GM18873 (cell line): ENCODE results near the gene NPAS3.

Experiments
- ATAC-seq: cut with Tn5 transposase; IDR thresholded peaks from one replicate; pipeline ENCODE4 v1.9.1; 2021; ENCODE audit warnings: mild to moderate bottlenecking, moderate library complexity, moderate number of reproducible peaks; ENCODE audit not compliant: unreplicated experiment, low FRiP score

Gene NPAS3

DNA sequence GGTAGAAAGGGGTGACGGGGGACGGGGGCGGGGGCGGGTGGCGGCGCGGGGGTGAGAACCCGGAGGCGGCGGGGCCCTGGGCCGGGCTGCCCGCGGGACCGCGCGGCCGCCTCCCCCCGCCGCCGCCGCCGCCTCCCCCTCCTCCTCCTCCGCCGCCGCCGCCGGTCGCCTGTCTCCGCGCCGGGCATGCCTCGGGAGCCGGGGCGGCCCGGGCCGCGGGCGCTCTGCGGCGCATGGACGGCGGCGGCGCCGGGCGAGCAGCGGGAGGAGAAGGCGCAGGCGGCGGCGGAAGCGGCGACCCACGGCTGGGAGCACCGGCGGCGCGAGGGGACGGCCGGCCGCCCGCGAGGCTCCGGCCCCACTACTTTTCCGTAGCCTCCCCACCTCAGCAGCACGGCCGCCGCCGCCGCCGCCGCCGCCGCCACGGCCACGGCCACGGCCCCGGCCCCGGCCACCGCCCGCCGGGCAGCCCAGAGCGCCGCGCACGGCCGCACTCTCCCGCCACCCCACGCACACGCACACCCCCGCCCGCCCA lies at the start of gene NPAS3:
TSS of gene NPAS3 (plus strand) at position 161 of the 535 bp plus-strand sequence.
- ATAC-seq, result no peak

DNA sequence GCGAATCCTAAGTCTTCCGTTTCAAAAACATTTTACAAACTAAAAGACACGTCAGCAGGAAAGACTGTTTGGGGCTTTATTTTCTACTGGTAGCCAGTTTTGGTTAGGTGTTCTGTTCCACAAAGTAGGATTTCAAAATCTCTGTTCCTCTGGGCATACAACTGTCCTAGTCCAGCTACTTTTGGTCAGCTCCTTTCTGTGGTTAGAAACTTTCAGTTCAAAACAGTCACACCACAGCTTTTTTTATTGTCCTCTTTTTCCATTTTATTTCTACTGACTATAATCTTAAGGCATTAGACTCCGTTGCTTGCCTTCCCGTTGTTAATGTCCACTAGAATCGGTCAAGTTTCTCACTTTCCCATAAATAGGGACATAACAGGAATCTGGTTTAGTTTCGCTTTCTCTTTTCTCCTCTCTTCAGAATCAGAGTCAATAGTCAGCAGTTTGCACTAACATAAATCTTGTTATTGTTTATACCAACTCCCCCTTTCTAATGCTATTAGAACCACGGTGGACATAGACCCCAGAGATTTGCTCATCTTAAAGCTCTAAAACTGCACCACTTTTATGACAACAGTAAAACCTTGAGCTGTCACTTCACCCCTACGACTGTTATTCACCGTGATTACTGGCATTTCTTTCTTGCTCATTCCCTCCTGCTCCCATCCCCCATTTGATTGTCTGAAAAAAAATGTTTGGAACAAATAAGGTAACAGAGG lies 41.5 kb upstream of the NPAS3 start:
- ATAC-seq, result no peak

DNA sequence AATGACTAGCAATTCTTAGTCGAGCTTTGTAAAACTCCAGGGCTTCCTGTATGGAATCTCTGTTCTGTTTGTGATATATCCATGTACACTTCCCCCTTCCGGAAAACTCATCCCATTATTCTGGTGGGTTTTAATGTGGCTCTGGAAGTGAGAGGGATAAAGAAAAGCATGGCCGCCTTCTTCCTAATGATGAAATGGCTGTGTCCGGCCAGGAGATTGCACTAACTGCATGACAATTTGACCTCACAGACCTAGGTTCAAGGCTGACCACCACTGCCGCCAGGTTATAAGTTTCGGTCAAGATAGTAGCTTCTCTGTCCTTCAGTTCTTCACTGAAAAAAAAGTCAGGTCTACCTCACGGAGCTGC lies 41.0 kb upstream of the NPAS3 start:
- no peak for ATAC-seq

DNA sequence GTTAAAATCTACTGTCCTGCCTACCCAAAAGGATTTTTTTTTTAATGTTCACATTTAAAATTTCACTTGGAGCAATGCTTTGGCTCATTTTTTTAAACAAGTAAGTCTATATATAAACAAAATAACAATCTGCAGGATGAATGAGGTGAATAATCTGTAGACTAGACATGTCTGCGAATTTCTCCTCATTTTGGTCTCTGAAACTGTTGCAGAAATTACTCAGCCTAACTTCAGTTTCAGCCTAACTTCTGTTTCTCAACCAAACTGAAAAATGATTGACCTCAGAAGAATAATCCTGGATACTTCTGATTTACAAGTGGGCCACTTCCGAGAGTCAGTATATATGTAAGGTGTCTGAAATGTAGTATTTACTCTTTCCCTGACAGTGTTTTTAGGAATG lies 39.8 kb upstream of the NPAS3 start:
- ATAC-seq, result no peak

DNA sequence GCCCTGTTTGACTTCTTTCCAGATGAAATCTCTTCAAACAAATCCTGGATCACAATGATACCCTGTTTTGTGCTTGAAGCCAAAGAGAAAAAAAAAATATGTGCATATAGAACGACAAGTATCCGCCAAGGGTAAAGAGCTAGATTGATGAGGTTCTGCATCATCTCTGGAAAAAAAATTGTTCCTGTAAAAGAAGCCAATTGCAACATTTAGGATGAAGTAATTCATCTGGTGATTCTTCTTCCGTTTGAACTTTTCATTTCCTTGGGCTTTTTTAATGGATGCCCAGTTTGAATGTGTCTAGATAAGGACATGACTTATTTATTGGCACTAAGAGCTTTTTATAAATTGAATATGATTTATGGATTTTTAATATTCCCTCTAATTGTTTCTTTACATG lies 38.1 kb upstream of the NPAS3 start:
- ATAC-seq, result no peak

DNA sequence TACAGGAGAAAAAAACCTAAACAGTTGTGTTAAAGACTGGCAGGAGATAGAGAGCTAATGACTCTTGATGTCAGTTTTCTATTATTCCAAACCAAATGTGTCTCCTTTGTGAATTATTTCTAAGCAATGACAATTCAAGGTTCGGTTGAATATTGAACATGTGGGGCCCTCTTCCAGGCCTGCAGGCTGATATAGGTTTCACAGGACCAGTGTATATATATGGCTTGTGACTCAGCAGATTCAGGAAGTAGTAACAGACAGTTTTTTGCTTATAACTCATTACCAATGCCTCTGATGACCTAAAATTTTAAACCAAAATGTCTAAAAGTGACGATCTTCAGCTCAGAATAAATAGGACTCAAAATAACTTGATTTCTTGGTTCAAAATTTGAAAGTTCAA lies 33.7 kb upstream of the NPAS3 start:
- ATAC-seq, result no peak

DNA sequence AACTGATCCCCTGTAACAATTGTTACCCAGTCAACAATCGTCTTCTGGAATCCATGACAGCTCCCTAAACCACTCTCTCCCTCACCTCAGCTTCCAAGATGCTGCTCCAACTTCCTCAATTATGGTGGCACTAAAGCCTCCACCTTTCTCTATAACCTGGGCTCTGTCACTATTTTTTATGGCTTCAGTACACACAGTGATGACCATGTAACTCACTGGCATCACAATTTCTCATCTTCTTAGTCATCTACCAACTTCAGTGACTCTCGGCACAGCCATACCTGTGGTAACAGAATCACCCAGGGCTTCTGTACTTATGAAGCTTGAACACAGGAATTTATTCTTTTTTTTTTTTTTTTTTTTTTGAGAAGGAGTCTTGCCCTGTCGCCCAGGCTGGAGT lies 32.0 kb upstream of the NPAS3 start:
- no peak for ATAC-seq

DNA sequence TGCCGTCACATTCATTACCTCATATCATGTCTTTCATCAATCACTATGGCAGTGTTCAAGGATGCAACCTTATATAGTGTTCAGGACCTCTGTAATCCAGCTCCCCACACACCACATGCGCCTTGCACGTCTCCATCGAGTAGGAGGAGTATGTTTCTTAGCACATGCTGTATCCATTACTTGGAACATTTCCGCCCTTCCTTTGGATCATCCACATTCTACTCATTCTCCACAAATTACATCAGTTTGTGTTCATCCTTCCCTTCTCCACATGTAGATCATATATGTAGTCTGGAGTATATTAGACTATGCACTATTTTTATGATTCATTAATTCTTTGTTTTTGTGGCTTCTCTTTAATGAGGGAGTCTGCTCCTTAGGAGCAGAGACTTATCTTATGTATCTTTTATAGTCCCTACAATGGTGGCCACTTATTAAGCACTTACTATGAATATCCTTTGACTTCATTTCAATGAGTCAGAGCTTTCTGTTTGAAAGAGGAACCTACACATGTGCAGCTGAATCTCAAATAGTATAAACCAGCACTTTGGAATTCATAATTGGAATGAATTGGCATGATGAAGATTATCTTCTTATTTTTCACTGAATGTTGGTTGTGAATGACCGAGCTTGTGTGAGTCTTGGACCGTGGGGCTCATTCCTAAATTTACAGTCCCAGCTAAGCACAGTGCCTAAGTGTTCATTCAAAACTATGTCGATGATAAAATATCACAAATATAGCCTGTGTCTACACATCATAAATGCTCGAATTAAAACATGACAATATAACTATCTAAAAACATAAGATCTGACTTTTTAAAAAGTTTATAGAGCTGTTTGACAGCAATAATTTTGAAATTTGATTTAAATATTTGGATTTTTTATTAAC lies 30.2 kb upstream of the NPAS3 start:
- no peak for ATAC-seq

DNA sequence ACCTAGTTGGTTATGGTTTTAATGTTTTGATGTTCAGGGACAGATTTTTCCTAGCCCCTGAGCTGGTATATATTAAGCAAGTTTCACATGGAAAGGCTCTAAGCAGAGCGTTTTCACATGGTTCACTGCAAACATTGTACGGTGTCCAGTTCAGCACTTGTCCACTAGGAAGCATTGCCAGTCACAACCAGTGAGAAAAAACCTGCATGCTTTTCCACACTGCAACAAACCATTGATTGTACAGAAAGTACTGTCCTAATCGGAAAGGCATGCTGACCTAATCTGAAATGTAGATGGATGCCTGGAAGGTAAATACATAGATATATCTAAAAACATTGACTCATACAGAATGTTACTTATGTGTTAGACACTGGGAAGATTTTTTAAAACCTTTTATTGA lies 25.0 kb upstream of the NPAS3 start:
- ATAC-seq, result no peak

DNA sequence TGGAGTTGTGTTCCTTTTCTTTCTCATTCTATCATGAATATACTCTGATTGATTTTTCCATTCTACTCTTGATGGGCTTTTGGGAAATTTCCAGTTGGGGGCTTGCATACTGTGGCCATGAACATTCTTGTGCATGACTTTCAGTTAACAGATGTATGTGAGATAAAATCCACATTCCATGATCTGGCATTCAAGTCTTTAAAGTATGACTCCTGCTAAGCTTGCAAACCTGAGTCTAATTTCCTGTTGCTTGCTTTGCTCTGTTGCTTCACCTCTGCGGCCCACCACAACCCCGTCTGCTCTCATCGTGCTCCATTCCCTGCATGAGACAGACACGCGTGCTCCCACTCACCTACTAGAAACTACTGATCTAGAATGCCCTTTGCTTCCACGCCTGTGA lies 24.3 kb upstream of the NPAS3 start:
- ATAC-seq, result no peak

DNA sequence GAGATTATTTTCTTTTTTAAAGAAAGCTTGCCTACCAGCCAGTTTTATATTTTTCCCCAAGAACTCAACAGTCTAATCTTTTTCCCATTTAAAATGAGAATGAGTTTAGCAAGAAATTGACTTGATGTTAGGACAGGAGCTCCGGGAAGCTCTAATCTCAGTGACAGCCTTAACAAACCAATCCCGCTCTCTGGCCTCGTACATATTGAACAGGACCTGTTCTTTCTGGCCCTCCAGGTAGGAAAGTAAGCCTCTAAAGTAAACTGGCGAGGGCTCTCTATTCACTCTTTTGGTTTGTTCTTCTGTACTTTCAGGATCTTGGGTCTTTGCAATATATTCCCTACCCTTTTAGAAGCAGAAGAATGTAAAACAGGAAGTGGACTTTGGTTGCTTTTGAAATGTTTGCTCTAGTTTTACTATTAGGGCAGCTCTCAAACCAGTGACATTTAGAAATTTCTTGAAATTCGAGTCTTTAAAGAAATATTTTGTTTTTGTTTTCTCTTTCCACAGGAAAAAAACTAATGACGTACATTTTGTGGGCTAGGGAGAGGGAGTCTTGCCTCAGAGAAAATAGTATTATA lies 17.9 kb upstream of the NPAS3 start:
- ATAC-seq, result no peak

DNA sequence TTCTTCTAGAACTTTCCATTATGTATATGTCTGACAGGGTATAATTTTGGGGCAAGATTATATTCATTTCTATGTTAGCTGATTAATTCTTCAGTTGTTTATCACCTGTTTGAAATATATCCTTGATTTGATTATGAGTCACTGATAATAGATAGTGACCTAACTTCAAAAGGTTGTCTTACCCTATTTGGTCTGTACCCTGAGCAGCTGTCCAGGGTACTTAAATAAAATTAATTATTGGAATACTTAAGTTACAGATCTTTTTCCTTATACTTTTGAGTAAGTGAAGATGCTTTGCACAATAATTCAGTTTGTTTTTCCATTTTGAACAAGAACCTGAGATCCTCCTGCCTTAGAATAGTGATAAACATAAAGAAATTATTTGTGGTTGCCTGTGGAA lies 13.2 kb upstream of the NPAS3 start:
- no peak for ATAC-seq

DNA sequence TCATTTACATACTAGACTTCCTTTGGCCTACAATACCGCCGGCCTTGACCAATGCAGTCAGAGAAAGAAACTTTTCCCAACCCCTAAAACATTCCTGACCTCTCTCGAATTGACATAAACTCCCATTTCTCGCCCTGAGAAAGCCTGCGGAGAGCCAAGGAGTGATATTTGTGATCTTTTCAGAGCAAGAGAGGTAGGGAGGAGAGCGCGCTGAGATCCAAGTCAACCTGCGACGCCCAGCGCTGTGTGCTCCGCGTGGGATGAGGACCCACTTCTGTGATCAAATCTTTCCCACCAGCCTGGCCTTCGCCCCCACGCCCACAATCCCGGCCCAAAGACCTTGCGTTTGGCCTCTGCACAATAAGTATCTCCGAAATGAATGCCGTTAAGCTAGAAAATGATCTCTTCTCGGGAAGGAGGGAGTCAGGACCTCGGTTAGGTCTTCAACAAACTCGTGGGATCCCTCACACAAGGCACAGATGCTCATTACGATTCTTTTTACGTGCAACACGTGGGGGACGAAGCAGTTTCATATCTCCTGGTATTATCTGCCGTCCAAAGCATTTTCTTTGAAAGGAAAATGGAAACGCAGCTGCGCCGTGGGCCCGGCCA lies 6.3 kb upstream of the NPAS3 start:
- ATAC-seq, result no peak

DNA sequence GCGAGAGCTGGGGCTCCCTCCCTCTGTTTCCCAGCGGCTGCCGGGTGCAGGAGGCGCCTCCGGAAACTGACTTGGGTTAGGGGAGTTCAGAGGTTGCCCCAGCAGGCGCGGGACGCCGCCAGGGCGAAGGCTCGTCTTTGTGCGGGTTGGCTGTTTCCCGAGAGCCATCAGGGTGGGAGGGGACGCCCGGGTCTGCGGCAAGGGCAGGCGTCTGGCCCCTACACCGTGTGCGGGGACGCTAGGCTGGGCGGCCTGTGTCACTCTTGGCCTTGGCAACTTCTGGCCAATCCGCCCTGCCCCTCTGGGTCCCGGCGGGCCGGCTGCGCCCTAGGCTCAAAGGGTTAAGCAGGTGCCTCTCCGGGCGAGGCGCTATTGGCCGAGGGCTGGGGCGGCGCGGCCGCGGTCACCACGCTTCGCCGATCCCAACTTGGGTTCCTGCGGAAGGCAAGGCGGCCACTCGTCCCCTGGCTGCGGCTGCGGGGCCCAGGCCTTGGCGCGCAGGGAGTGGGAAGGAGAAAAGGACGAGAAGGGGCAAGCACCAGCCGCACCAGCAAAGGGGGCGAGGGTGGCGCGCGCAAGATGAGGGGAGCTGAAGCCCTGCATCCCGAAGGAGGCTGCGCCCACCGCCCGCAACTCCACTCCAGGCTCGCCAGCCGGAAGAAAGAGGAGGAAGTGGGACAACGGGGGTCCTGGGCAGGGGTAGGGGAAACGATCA lies 5.6 kb upstream of the NPAS3 start:
- no peak for ATAC-seq

DNA sequence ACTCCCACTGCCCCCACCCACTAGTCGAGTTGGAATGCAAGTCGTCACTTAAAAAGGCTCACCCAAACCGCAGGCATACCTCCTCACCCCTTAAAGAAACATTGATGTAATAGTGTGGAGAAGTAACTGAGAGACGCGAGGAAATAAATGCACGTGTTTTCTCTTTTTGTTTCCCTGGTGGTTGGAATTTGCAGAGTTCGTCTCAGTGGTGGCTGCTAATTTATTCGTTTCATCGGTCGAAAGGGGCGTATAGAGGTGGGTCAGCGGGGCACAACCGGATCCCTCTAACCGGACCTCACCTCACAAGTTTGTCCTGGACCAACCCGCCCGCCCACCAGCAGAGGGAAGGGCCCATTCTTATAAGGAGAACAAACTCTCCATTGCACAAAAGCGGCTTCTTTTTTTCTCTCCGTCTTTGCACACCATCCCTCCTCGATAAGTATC lies 5.0 kb upstream of the NPAS3 start:
- ATAC-seq, result no peak

DNA sequence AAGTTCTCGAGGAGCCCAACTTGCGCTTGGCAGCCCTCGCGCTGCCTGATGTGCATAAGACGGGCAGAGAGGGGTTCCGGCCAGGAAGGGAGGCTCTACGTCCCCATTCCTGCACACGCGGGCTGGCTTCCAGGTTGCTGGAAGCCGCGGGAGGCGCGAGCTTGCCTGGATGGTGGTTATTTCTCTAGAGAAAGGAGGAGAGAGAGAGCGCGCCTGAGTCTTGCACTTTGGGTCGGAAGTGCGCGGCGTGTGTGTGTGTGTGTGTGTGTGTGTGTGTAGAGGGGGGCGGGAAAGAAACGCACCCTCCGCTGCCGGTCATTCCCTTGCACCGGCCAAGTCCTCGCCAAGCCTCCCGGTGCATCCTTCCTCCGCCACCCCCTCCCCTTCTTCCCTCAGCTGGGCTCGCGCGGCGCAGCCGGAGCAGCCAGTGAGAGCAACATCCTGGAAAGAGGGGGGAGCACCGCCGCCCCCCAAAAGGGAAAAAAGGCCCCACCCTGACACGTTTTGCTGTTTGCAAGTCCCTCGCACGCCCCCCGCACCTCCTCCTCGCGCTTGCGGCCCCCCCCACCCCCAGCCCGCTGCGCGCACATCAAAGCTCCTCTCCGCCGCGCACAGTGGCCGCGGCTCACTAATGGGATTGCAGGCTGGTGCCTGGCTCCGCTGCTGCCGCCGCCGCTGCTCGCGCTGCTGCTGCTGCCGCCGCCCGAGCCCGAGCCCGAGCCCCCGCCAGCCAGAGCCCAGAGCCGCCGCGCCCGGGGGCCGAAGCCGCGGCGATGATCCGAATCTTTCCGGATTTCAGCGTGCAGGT lies 4.4 kb upstream of the NPAS3 start:
- no peak for ATAC-seq

DNA sequence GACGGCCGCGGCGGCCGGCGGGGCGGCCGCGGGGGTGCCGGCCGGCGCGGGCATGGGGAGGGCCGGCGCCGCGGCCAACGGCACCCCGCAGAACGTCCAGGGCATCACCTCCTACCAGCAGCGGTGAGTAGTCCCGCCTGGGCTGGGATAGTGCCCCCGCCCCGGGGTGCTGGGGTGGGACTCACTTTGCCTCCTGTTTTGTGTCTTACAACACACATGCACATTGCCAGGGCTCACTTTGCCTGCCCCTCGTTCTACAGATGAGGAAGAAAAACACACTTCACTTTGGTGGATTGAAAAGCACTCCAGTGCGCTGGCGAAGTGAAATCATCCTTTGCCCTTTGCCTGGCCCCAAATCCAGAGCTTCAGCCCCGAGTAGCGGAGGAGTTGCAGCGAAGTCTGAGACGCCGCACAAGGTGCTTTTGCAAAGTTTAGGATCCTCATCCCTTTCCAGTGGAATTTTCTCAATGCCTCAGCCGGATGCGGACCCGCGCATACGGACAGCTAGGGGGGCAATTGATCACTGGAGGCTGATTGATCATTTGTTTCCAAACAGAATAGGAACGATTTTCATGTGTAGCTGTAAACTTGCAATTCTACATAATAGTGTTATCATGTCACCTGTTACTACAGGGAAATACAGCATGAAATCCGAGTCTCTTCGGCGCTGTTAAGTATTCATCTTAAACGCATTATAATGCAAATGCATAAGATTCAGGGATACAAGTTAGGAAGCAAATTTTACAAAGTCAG lies 3.6 kb upstream of the NPAS3 start:
- ATAC-seq, result no peak

DNA sequence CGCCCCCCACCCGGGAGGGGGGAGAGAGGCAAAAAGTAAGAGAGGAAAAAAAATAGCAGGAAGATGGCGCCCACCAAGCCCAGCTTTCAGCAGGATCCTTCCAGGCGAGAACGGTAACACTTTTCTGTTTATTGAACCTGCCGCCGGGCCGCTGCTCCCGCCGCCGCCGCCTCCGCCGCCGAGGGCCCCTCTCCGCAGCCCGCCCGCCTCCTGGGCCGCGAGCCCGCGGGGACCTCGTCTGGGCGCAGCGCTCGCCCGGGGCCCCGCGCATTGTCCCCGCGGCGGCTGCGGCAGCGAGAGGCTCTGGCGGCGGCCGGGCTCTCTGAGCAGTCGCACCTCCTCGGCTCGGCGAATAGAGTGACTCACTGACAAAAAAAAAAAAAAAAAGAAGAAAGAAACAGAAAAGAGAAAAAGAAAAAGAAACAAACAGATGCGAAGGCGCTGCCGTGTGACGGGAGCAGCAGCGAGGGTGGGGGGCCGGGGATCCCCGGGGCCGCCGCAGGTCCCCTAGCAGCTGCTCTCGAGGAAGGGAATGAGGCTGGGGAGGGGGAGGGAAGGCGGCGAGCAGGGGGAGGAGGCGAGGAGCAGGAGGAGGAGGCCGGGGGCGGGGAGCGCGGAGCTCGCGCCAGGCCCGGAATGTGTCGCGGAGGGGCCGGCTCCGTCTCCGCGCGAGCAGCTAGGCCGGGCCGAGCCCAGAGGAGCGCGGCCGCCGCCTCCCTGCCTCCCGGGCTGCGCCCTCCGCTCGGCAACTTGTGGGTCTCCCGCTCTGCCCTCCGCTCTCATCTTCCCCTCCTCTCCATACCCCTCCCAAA lies 781 bp downstream of the NPAS3 start:
- ATAC-seq, result no peak
